HEK293 (cell line): Measurements from ENCODE around the gene DLX4.

Experiments
- CTCF ChIP-seq: fragments of 450-650 bp; formaldehyde crosslinking; IDR thresholded peaks from 2 replicates; pipeline ENCODE4 v1.5.1; 2016; ENCODE audit warnings: missing biosample characterization, missing genetic modification characterization
- PRDM10 ChIP-seq: fragments of 450-650 bp; formaldehyde crosslinking; IDR thresholded peaks from 2 replicates; pipeline ENCODE4 v1.5.1; 2016; ENCODE audit warnings: missing biosample characterization, missing genetic modification characterization
- ZBTB26 ChIP-seq: fragments of 450-650 bp; formaldehyde crosslinking; optimal IDR thresholded peaks from 2 replicates; pipeline ENCODE3; 2016; ENCODE audit warnings: missing biosample characterization, mild to moderate bottlenecking, missing genetic modification characterization
- ZBTB48 ChIP-seq: fragments of 450-650 bp; formaldehyde crosslinking; IDR thresholded peaks from 2 replicates; pipeline ENCODE4 v1.5.1; 2016; ENCODE audit warnings: missing biosample characterization, missing genetic modification characterization
- ZBTB7A ChIP-seq: fragments of 450-650 bp; formaldehyde crosslinking; IDR thresholded peaks from 2 replicates; pipeline ENCODE4 v1.5.1; 2016; ENCODE audit warnings: low read depth, missing biosample characterization, missing genetic modification characterization
- ZNF184 ChIP-seq: fragments of 450-650 bp; IDR thresholded peaks from 2 replicates; pipeline ENCODE4 v1.5.1; 2018; ENCODE audit warnings: missing biosample characterization, mild to moderate bottlenecking, missing genetic modification characterization
- ZNF391 ChIP-seq: fragments of 450-650 bp; formaldehyde crosslinking; IDR thresholded peaks from 2 replicates; pipeline ENCODE4 v1.5.1; 2016; ENCODE audit warnings: low read depth, missing biosample characterization, missing genetic modification characterization, borderline replicate concordance
- ZNF776 ChIP-seq: fragments of 450-650 bp; formaldehyde crosslinking; IDR thresholded peaks from 2 replicates; pipeline ENCODE4 v1.5.0; 2017; ENCODE audit warnings: missing biosample characterization, missing genetic modification characterization, borderline replicate concordance

GRCh38 chr17:49966767-49967166, 2.2 kb upstream of the DLX4 start:
- no peak for TF ChIP-seq ZBTB48
- no peak for TF ChIP-seq ZBTB7A
- no peak for TF ChIP-seq CTCF (tag by site-specific recombination)
- no peak for TF ChIP-seq PRDM10
- no peak for TF ChIP-seq ZBTB26 (tag by site-specific recombination)
- no peak for TF ChIP-seq ZNF776 (tag by site-specific recombination)
- TF ChIP-seq ZNF184 = no peak
- TF ChIP-seq ZNF391 = no peak
